HEK293 (cell line): ENCODE measurements around the gene CEP20.

Experiments used
- CTCF ChIP-seq: fragments of 450-650 bp; formaldehyde crosslinking; IDR thresholded peaks from 2 replicates; pipeline ENCODE4 v1.5.1; 2016; ENCODE audit warnings: missing biosample characterization, missing genetic modification characterization
- KLF1 ChIP-seq: fragments of 450-650 bp; formaldehyde crosslinking; IDR thresholded peaks from 2 replicates; pipeline ENCODE4 v1.5.1; 2016; ENCODE audit warnings: missing biosample characterization, missing genetic modification characterization
- SCRT1 ChIP-seq: fragments of 450-650 bp; formaldehyde crosslinking; IDR thresholded peaks from 2 replicates; pipeline ENCODE4 v1.5.1; 2016; ENCODE audit warnings: missing biosample characterization, missing genetic modification characterization, borderline replicate concordance
- SP2 ChIP-seq: fragments of 450-650 bp; formaldehyde crosslinking; IDR thresholded peaks from 2 replicates; pipeline ENCODE4 v1.5.1; 2016; ENCODE audit warnings: missing biosample characterization, missing genetic modification characterization
- SP7 ChIP-seq: fragments of 450-650 bp; formaldehyde crosslinking; IDR thresholded peaks from 2 replicates; pipeline ENCODE4 v1.5.1; 2016; ENCODE audit warnings: missing biosample characterization, missing genetic modification characterization
- TCF7L2 ChIP-seq: IDR thresholded peaks from 2 replicates; pipeline ENCODE4 v1.6.1; 2011; ENCODE audit warnings: low read depth, mild to moderate bottlenecking, inconsistent platforms, low read length, moderate library complexity, borderline replicate concordance
- ZBTB11 ChIP-seq: fragments of 450-650 bp; formaldehyde crosslinking; conservative IDR thresholded peaks from 2 replicates; pipeline ENCODE4 v1.5.1; 2016; ENCODE audit warnings: low read depth, missing biosample characterization, missing genetic modification characterization
- ZNF157 ChIP-seq: fragments of 450-650 bp; formaldehyde crosslinking; IDR thresholded peaks from 2 replicates; pipeline ENCODE4 v1.5.1; 2016; ENCODE audit warnings: missing biosample characterization, missing genetic modification characterization
- ZNF174 ChIP-seq: fragments of 450-650 bp; formaldehyde crosslinking; IDR thresholded peaks from 2 replicates; pipeline ENCODE4 v1.5.0; 2017; ENCODE audit warnings: missing biosample characterization, mild to moderate bottlenecking, missing genetic modification characterization
- ZNF335 ChIP-seq: fragments of 450-650 bp; formaldehyde crosslinking; conservative IDR thresholded peaks from 2 replicates; pipeline ENCODE4 v1.5.1; 2016; ENCODE audit warnings: missing biosample characterization, missing genetic modification characterization
- ZNF747 ChIP-seq: fragments of 450-650 bp; formaldehyde crosslinking; IDR thresholded peaks from 2 replicates; pipeline ENCODE4 v1.5.1; 2016; ENCODE audit warnings: missing biosample characterization, missing genetic modification characterization

GRCh38 chr16:15858921-15859668 lies 29.3 kb downstream of the CEP20 start:
- TF ChIP-seq ZNF335 (tag by site-specific recombination) (no peak), TCF7L2 (no peak), CTCF (tag by site-specific recombination) (no peak), SP7 (tag by site-specific recombination) (no peak), SCRT1 (no peak), ZNF157 (tag by site-specific recombination) (no peak), SP2 (tag by site-specific recombination) (no peak), KLF1 (tag by site-specific recombination) (no peak), ZNF747 (tag by site-specific recombination) (no peak), ZNF174 (tag by site-specific recombination) (no peak), ZBTB11 (no peak)
